ENCODE measurements around the gene CPAMD8. TPM values are rescaled to one million over a fixed set of nuclear protein-coding genes. Genes with fewer than 3 reads are reported as not detected.

The CPAMD8 gene
- total RNA-seq, 1 donor from 2014 or later = 4.9 TPM

GRCh38 chr19:16903347-16903746 lies 123.3 kb downstream of the CPAMD8 start:
- no peaks in the 10 kb centered on the region for H3K36me3 Mint-ChIP-seq (ENCODE audit: low read depth)
- no peak overlapping the region for H3K27ac Mint-ChIP-seq (ENCODE audit: unreplicated experiment)
- no peak for DNase-seq (ENCODE audit: low spot score)
- no peak for TF ChIP-seq CTCF (IDR thresholded peaks at IDR 0.05)
- H3K27me3 Mint-ChIP-seq (ENCODE audit: low read depth) = peaks cover 4% of the 10 kb centered on the region
- H3K4me1 Mint-ChIP-seq (ENCODE audit: low read depth) = peaks cover 6% of the 10 kb centered on the region
- H3K4me3 Mint-ChIP-seq (ENCODE audit: unreplicated experiment) = no peak overlapping the region
- H3K9me3 Mint-ChIP-seq (ENCODE audit: low read depth) = no peaks in the 10 kb centered on the region

GRCh38 chr19:16902545-16902944 lies 124.1 kb downstream of the CPAMD8 start:
- no peak overlapping the region for H3K27ac Mint-ChIP-seq (ENCODE audit: unreplicated experiment)
- no peaks in the 10 kb centered on the region for H3K36me3 Mint-ChIP-seq (ENCODE audit: low read depth)
- H3K4me1 Mint-ChIP-seq (ENCODE audit: low read depth) = peaks cover 7% of the 10 kb centered on the region
- DNase-seq (ENCODE audit: low spot score) = no peak
- no peak overlapping the region for H3K4me3 Mint-ChIP-seq (ENCODE audit: unreplicated experiment)
- TF ChIP-seq CTCF (IDR thresholded peaks at IDR 0.05) = no peak
- peaks cover 4% of the 10 kb centered on the region for H3K27me3 Mint-ChIP-seq (ENCODE audit: low read depth)
- no peaks in the 10 kb centered on the region for H3K9me3 Mint-ChIP-seq (ENCODE audit: low read depth)

GRCh38 chr19:16901491-16902175 lies 125.0 kb downstream of the CPAMD8 start:
- Mint-ChIP-seq H3K36me3 (ENCODE audit: low read depth) (no peaks in the 10 kb centered on the region), H3K9me3 (ENCODE audit: low read depth) (no peaks in the 10 kb centered on the region), H3K4me3 (ENCODE audit: unreplicated experiment) (no peak overlapping the region), H3K27ac (ENCODE audit: unreplicated experiment) (no peak overlapping the region), H3K27me3 (ENCODE audit: low read depth) (peaks cover 4% of the 10 kb centered on the region), H3K4me1 (ENCODE audit: low read depth) (peaks cover 7% of the 10 kb centered on the region)
- TF ChIP-seq CTCF (IDR thresholded peaks at IDR 0.05) = no peak
- DNase-seq (ENCODE audit: low spot score) = no peak

GRCh38 chr19:16899566-16900075 lies 127.0 kb downstream of the CPAMD8 start:
- H3K9me3 Mint-ChIP-seq (ENCODE audit: low read depth) = no peaks in the 10 kb centered on the region
- H3K4me1 Mint-ChIP-seq (ENCODE audit: low read depth) = peaks cover 7% of the 10 kb centered on the region
- DNase-seq (ENCODE audit: low spot score) = no peak
- no peaks in the 10 kb centered on the region for H3K27me3 Mint-ChIP-seq (ENCODE audit: low read depth)
- H3K4me3 Mint-ChIP-seq (ENCODE audit: unreplicated experiment) = no peak overlapping the region
- H3K27ac Mint-ChIP-seq (ENCODE audit: unreplicated experiment) = no peak overlapping the region
- TF ChIP-seq CTCF (IDR thresholded peaks at IDR 0.05) = peak; percentile 82
- H3K36me3 Mint-ChIP-seq (ENCODE audit: low read depth) = no peaks in the 10 kb centered on the region

- H3K36me3 Mint-ChIP-seq (ENCODE audit: low read depth) = no peaks in the 10 kb centered on the region
- H3K4me1 Mint-ChIP-seq (ENCODE audit: low read depth) = peaks cover 7% of the 10 kb centered on the region
- no peak for DNase-seq (ENCODE audit: low spot score)
- no peak for TF ChIP-seq CTCF (IDR thresholded peaks at IDR 0.05)
- H3K27ac Mint-ChIP-seq (ENCODE audit: unreplicated experiment) = no peak overlapping the region
- peak overlapping the region; percentile 65 for H3K4me3 Mint-ChIP-seq (ENCODE audit: unreplicated experiment)
- H3K27me3 Mint-ChIP-seq (ENCODE audit: low read depth) = no peaks in the 10 kb centered on the region
- no peaks in the 10 kb centered on the region for H3K9me3 Mint-ChIP-seq (ENCODE audit: low read depth)
Measured at GRCh38 chr19:16898361-16899015, 128.1 kb downstream of the CPAMD8 start.

All from chondrocyte (in vitro differentiated cells).